ENCODE results near the gene IRGM.
"Not testable (repeated sequence)": the region's sequence is repeated elsewhere in the genome, so short reads cannot be mapped to it uniquely, and the experiment has no call there.

Gene IRGM

GRCh38 chr5:150846308-150846653 is at the start of gene IRGM:
IRGM (plus strand) TSS chr5:150846521; CDS start chr5:150848124, 1,603 bp downstream.
- not testable (repeated sequence) for DNase-seq

- DNase-seq, result no peak
Observed at GRCh38 chr5:150797384-150797783, 48.9 kb upstream of the IRGM start.

- DNase-seq, result no peak
Observed at GRCh38 chr5:150801117-150801927, 45.0 kb upstream of the IRGM start.

- no peak for DNase-seq
Observed at GRCh38 chr5:150804388-150804787, 41.9 kb upstream of the IRGM start.

- DNase-seq, result no peak
Observed at GRCh38 chr5:150809363-150809762, 37.0 kb upstream of the IRGM start.

- no peak for DNase-seq
Observed at GRCh38 chr5:150815010-150815409, 31.3 kb upstream of the IRGM start.

GRCh38 chr5:150816946-150817345 is 29.4 kb upstream of the IRGM start:
- no peak for DNase-seq

GRCh38 chr5:150829744-150830143 is 16.6 kb upstream of the IRGM start:
- no peak for DNase-seq

- DNase-seq, result not testable (repeated sequence)
Observed at GRCh38 chr5:150831821-150832220, 14.5 kb upstream of the IRGM start.

- no peak for DNase-seq
Observed at GRCh38 chr5:150836064-150836463, 10.3 kb upstream of the IRGM start.

- DNase-seq, result no peak
Observed at GRCh38 chr5:150836703-150837102, 9.6 kb upstream of the IRGM start.

GRCh38 chr5:150845185-150845859 is 999 bp upstream of the IRGM start:
- not testable (repeated sequence) for DNase-seq

- DNase-seq, result peak; percentile 70
Observed at GRCh38 chr5:150846654-150847333, 473 bp downstream of the IRGM start.

GRCh38 chr5:150847334-150847695 is 994 bp downstream of the IRGM start:
- DNase-seq, result no peak

GRCh38 chr5:150848271-150848670 is 1.9 kb downstream of the IRGM start:
- no peak for DNase-seq

- DNase-seq, result no peak
Observed at GRCh38 chr5:150851039-150851438, 4.7 kb downstream of the IRGM start.

GRCh38 chr5:150853561-150853960 is 7.2 kb downstream of the IRGM start:
- DNase-seq, result no peak

GRCh38 chr5:150856700-150857099 is 10.4 kb downstream of the IRGM start:
- DNase-seq, result not testable (repeated sequence)

- no peak for DNase-seq
Observed at GRCh38 chr5:150860246-150860821, 14.0 kb downstream of the IRGM start.

- no peak for DNase-seq
Observed at GRCh38 chr5:150862070-150862469, 15.7 kb downstream of the IRGM start.

GRCh38 chr5:150879358-150879757 is 33.0 kb downstream of the IRGM start:
- no peak for DNase-seq

- no peak for DNase-seq
Observed at GRCh38 chr5:150895431-150896428, 49.4 kb downstream of the IRGM start.
